ENCODE measurements around the gene PSENEN. TPM values are rescaled to one million over a fixed set of nuclear protein-coding genes. Genes with fewer than 3 reads are reported as not detected.

PSENEN gene
- total and polyA plus RNA-seq, 2 of the 8 experiments (the other 6 are each of a cell fraction or from before 2014, with no cell fraction given): 66.7 to 75.3 TPM

DNA sequence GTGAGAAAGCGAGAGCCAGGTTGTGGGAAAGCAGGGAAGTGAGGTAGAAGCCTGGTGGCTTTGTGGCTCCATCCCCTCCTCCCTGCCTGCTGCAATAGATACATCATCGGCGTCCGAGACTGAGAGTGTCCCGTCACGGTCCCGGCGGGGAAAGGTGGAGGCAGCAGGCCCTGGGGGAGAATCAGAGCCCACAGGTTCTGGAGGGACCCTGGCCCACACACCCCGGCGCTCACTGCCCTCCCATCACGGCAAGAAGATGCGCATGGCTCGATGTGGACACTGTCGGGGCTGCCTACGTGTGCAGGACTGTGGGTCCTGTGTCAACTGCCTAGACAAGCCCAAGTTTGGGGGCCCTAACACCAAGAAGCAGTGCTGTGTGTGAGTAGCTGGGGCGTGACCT is 22.6 kb upstream of the PSENEN start:
- H4K5ac ChIP-seq (ENCODE audit: insufficient read length, low read depth, low read length): no peak overlapping the region
- H2BK15ac ChIP-seq (ENCODE audit: low read length): no peak overlapping the region
- FAIRE-seq (no peak), DNase-seq (ENCODE audit: low read depth in 1 of 2, low spot score in 2 of 2) (no peak)
- no peak overlapping the region for H3K14ac ChIP-seq (ENCODE audit: insufficient read length)
- no peak overlapping the region for H3K4ac ChIP-seq (replicated peaks; ENCODE audit: insufficient read length, low read depth, low read length)
- H3K4me3 ChIP-seq (ENCODE audit: extremely low read depth in 1 of 4, insufficient read depth in 2 of 4, low read depth in 3 of 4, low read length in 4 of 4): no peak overlapping the region
- TF ChIP-seq, protein P1, sequence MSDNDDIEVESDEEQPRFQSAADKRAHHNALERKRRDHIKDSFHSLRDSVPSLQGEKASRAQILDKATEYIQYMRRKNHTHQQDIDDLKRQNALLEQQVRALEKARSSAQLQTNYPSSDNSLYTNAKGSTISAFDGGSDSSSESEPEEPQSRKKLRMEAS (IDR thresholded peaks at IDR 0.05): no peak
- no peak for TF ChIP-seq ATF2 (IDR thresholded peaks at IDR 0.05; ENCODE audit: low read length)
- TF ChIP-seq, protein P2, sequence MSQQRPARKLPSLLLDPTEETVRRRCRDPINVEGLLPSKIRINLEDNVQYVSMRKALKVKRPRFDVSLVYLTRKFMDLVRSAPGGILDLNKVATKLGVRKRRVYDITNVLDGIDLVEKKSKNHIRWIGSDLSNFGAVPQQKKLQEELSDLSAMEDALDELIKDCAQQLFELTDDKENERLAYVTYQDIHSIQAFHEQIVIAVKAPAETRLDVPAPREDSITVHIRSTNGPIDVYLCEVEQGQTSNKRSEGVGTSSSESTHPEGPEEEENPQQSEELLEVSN (IDR thresholded peaks at IDR 0.05): no peak
- no peak for TF ChIP-seq ASH2L (IDR thresholded peaks at IDR 0.05; ENCODE audit: low read length)
- TF ChIP-seq CREB1 (IDR thresholded peaks at IDR 0.05): no peak
- TF ChIP-seq HDAC6 (IDR thresholded peaks at IDR 0.05; ENCODE audit: low read depth, low read length): no peak
- no peak overlapping the region for H2BK20ac ChIP-seq (ENCODE audit: low read length)
- WGBS, 2 experiments (ENCODE audit: extremely low coverage in 1 of 2, insufficient coverage in 1 of 2, insufficient read length in 1 of 2, insufficient replicate concordance in 2 of 2, low coverage in 1 of 2, low lambda C conversion rate in 2 of 2, missing lambda C conversion rate in 1 of 2): 97% methylated on average over 15 of the region's 16 CpGs; no CpG with 5 or more reads in 1 of the 2 experiments
- no peak overlapping the region for H2AFZ ChIP-seq (ENCODE audit: low read length)
- no peak overlapping the region for H3K23ac ChIP-seq (ENCODE audit: insufficient read length)
- peaks cover 3% of the 10 kb centered on the region; the same call in 1 of the 2 replicates for H3K23me2 ChIP-seq (ENCODE audit: low read depth, low read length)
- no peak overlapping the region for H2BK120ac ChIP-seq (replicated peaks; ENCODE audit: low read depth, low read length)
- no peak overlapping the region for H2BK5ac ChIP-seq (ENCODE audit: low read depth, low read length)
- H3K27ac ChIP-seq (ENCODE audit: low read depth, low read length): no peak overlapping the region
- no peak overlapping the region for H4K8ac ChIP-seq (ENCODE audit: extremely low read depth, insufficient read depth, low read length)
- ChIA-PET POLR2A (ENCODE audit: partially characterized antibody) (interaction anchor here (1.7 to 6.1 kb wide), 4 partner anchors 10 to 17 kb away, joined by 5 to 54 read pairs (median 24); no protein-coding TSS in a partner anchor), CTCF (ENCODE audit: partially characterized antibody) (interaction anchor here (0.7 to 11.8 kb wide), 3 partner anchors 15 to 167 kb away, joined by 3 to 80 read pairs (median 3); partner anchors contain the start of gene IGFLR1)
- no peak overlapping the region for H4K91ac ChIP-seq (replicated peaks; ENCODE audit: insufficient read length, low read length)
- H2BK12ac ChIP-seq (ENCODE audit: low read depth, low read length): no peak overlapping the region
- no peak overlapping the region for H2AK5ac ChIP-seq (ENCODE audit: low read depth, low read length)
- H3K56ac ChIP-seq (replicated peaks; ENCODE audit: insufficient read length, low read depth, low read length): no peak overlapping the region
- H3K79me2 ChIP-seq (ENCODE audit: control insufficient read depth in 1 of 2, insufficient read depth in 2 of 2, low read length in 2 of 2): peaks cover 0 to 20% of the 10 kb centered on the region in 2 experiments; a peak in 2 of 4 replicates
- H3K4me2 ChIP-seq (ENCODE audit: insufficient read depth in 1 of 2, low read depth in 2 of 2, low read length in 2 of 2): no peak overlapping the region
- H3K36me3 ChIP-seq (ENCODE audit: control insufficient read depth in 2 of 4, insufficient read depth in 4 of 4, low read length in 3 of 4): peaks cover 36 to 58% (median 50%) of the 10 kb centered on the region in 4 experiments
- H3K4me1 ChIP-seq (replicated peaks in 1 of 4; ENCODE audit: control insufficient read depth in 3 of 4, insufficient read depth in 4 of 4, low read length in 3 of 4): peaks cover 0 to 5% (median under 1%) of the 10 kb centered on the region in 4 experiments; a peak in 2 of 7 replicates
- H3K79me1 ChIP-seq (ENCODE audit: low read depth, low read length): peaks cover 8% of the 10 kb centered on the region
- peaks cover 7 to 16% of the 10 kb centered on the region in 2 experiments for H4K20me1 ChIP-seq (replicated peaks in 1 of 2; ENCODE audit: control insufficient read depth in 1 of 2, insufficient read depth in 2 of 2, low read length in 2 of 2)
- no peaks in the 10 kb centered on the region for H3K9me3 ChIP-seq (ENCODE audit: insufficient read depth in 2 of 2, low read depth in 1 of 2, low read length in 1 of 2)
- H3K18ac ChIP-seq (ENCODE audit: extremely low read depth, low read length): no peak overlapping the region
- no peak overlapping the region for H3K9ac ChIP-seq (replicated peaks in 1 of 4; ENCODE audit: extremely low read depth in 1 of 4, low read depth in 3 of 4, low read length in 3 of 4)
- no peaks in the 10 kb centered on the region for H3K27me3 ChIP-seq (replicated peaks in 1 of 4; ENCODE audit: control insufficient read depth in 3 of 4, extremely low read depth in 1 of 4, insufficient read depth in 3 of 4, low read length in 3 of 4)

All from H1 (cell line).